ACC112 (cell line): ENCODE results near the gene NOB1.

Source experiments
- H2AFZ ChIP-seq: fragments of 200-600 bp; sonication (generic); one replicate; pipeline ENCODE4 v1.6.0; 2017; ENCODE audit warnings: antibody characterized with exemption, low read length; ENCODE audit not compliant: unreplicated experiment
- H3K27ac ChIP-seq: fragments of 200-600 bp; sonication (generic); 2 replicates; pipeline ENCODE4 v1.5.1; 2014; ENCODE audit warnings: low read depth, mild to moderate bottlenecking, antibody characterized with exemption, low read length, moderate library complexity
- H3K27me3 ChIP-seq: fragments of 200-600 bp; sonication (generic); 2 replicates; pipeline ENCODE4 v1.6.1; 2014; ENCODE audit warnings: mild to moderate bottlenecking, antibody characterized with exemption, low read length, moderate library complexity, mixed read lengths; ENCODE audit not compliant: insufficient read depth
- H3K36me3 ChIP-seq: fragments of 200-600 bp; sonication (generic); 2 replicates; pipeline ENCODE4 v1.6.1; 2016; ENCODE audit warnings: mild to moderate bottlenecking, antibody characterized with exemption, low read length, moderate library complexity, mixed read lengths; ENCODE audit not compliant: insufficient read depth
- H3K4me1 ChIP-seq: fragments of 200-600 bp; sonication (generic); one replicate; pipeline ENCODE4 v1.6.1; 2016; ENCODE audit warnings: low read length, mixed read lengths; ENCODE audit not compliant: insufficient read depth, unreplicated experiment, control insufficient read depth
- H3K4me3 ChIP-seq: fragments of 200-600 bp; sonication (generic); 2 replicates; pipeline ENCODE4 v1.5.1; 2014; ENCODE audit warnings: mild to moderate bottlenecking, low read depth, low read length
- H3K79me2 ChIP-seq: fragments of 200-600 bp; sonication (generic); one replicate; pipeline ENCODE4 v1.6.0; 2016; ENCODE audit warnings: low read length; ENCODE audit not compliant: control insufficient read depth, unreplicated experiment, insufficient read depth

Gene NOB1

GRCh38 chr16:69721441-69721957 is 33.2 kb downstream of the NOB1 start:
- Histone ChIP-seq H2AFZ (no peak overlapping the region), H3K36me3 (peaks cover 30% of the 10 kb centered on the region), H3K27ac (no peak overlapping the region), H3K4me1 (peaks cover 7% of the 10 kb centered on the region), H3K79me2 (peaks cover 72% of the 10 kb centered on the region), H3K4me3 (no peak overlapping the region), H3K27me3 (no peaks in the 10 kb centered on the region)

- no peak overlapping the region for H3K4me3 ChIP-seq
- H2AFZ ChIP-seq: no peak overlapping the region
- H3K4me1 ChIP-seq: peaks cover 7% of the 10 kb centered on the region
- peaks cover 30% of the 10 kb centered on the region for H3K36me3 ChIP-seq
- H3K27ac ChIP-seq: no peak overlapping the region
- peaks cover 70% of the 10 kb centered on the region for H3K79me2 ChIP-seq
- no peaks in the 10 kb centered on the region for H3K27me3 ChIP-seq
These were observed 33.8 kb downstream of the NOB1 start for GRCh38 chr16:69720822-69721430.

DNA sequence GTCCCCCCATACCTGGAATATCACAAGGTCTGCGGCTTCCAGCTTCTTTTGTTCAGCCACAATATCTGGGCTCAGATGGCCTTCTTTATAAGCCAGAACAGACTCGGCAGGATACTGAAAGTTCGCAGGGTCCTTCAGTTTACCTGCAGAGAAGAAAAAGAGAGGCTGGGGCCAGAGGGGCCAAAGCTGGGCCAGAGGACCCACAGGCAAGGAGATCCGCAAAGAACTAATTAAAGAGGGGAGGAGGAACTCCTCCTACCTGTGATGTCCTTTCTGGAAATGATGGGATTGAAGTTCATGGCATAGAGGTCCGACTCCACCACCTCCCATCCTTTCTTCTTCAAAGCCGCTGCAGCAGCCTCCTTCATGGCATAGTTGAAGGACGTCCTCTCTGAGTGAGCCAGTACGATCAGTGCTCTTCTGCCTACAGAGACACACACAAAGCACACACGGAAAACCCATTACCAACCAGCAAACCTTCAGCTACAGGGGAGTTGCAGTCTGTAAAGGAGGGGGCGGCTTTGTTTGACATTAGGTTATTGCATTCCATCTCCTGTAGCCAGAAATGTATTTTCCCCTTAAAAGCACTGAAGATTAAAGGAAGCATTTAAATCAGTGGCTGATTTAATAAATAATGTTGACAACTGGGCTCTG is 36.5 kb downstream of the NOB1 start:
- H3K4me3 ChIP-seq: no peak overlapping the region
- peaks cover 5% of the 10 kb centered on the region for H3K4me1 ChIP-seq
- no peak overlapping the region for H3K27ac ChIP-seq
- H3K27me3 ChIP-seq: no peaks in the 10 kb centered on the region
- peaks cover 40% of the 10 kb centered on the region for H3K36me3 ChIP-seq
- no peak overlapping the region for H2AFZ ChIP-seq
- peaks cover 43% of the 10 kb centered on the region for H3K79me2 ChIP-seq

DNA sequence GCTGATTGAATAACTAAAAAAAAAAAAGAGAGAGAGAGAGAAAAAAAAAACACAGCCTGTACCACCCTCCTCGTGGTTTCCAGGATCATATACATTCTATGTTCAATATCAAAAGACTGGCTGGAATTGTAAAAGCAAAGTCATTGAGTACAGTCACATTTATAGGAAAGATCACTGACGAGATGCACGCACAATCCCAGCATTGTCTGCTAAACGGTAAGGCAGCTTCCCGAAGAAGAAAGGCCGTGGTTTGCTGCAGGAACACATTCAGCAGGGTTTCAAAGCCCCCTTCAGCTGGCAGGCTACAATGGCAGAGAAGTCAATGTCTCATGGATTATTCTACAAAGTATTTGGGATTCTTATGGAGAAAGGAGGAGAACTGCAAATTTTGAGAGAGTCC is 37.7 kb downstream of the NOB1 start:
- no peak overlapping the region for H3K4me3 ChIP-seq
- H3K27me3 ChIP-seq: no peaks in the 10 kb centered on the region

GRCh38 chr16:69712914-69713581 is 41.7 kb downstream of the NOB1 start:
- Histone ChIP-seq H3K27me3 (no peaks in the 10 kb centered on the region), H3K36me3 (peaks cover 39% of the 10 kb centered on the region), H3K79me2 (no peaks in the 10 kb centered on the region), H2AFZ (no peak overlapping the region), H3K27ac (0 out of 2 replicates have a peak overlapping the region, but pooled peaks have one; percentile 15), H3K4me3 (no peak overlapping the region), H3K4me1 (peaks cover 26% of the 10 kb centered on the region)

More for the DNA sequence above, 37.7 kb downstream of the NOB1 start:
- Histone ChIP-seq H3K79me2 (peaks cover 31% of the 10 kb centered on the region), H3K4me1 (peaks cover 17% of the 10 kb centered on the region), H3K36me3 (peaks cover 44% of the 10 kb centered on the region), H2AFZ (no peak overlapping the region), H3K27ac (no peak overlapping the region)

- Histone ChIP-seq H3K27me3 (no peaks in the 10 kb centered on the region), H3K27ac (peak overlapping the region; percentile 50), H3K4me1 (peaks cover 26% of the 10 kb centered on the region), H3K36me3 (peaks cover 34% of the 10 kb centered on the region), H2AFZ (no peak overlapping the region), H3K79me2 (no peaks in the 10 kb centered on the region), H3K4me3 (no peak overlapping the region)
These were observed 42.4 kb downstream of the NOB1 start for GRCh38 chr16:69712277-69712676.

GRCh38 chr16:69711115-69711740 is 43.5 kb downstream of the NOB1 start:
- H3K4me3 ChIP-seq: no peak overlapping the region
- no peak overlapping the region for H2AFZ ChIP-seq
- no peaks in the 10 kb centered on the region for H3K79me2 ChIP-seq
- H3K27me3 ChIP-seq: no peaks in the 10 kb centered on the region
- H3K27ac ChIP-seq: peak overlapping the region; percentile 50
- H3K4me1 ChIP-seq: peaks cover 26% of the 10 kb centered on the region
- peaks cover 29% of the 10 kb centered on the region for H3K36me3 ChIP-seq

- Histone ChIP-seq H3K27me3 (no peaks in the 10 kb centered on the region), H3K36me3 (peaks cover 20% of the 10 kb centered on the region), H3K79me2 (no peaks in the 10 kb centered on the region), H3K27ac (no peak overlapping the region), H3K4me1 (peaks cover 26% of the 10 kb centered on the region), H3K4me3 (no peak overlapping the region), H2AFZ (no peak overlapping the region)
These were observed 45.2 kb downstream of the NOB1 start for GRCh38 chr16:69709456-69710084.

DNA sequence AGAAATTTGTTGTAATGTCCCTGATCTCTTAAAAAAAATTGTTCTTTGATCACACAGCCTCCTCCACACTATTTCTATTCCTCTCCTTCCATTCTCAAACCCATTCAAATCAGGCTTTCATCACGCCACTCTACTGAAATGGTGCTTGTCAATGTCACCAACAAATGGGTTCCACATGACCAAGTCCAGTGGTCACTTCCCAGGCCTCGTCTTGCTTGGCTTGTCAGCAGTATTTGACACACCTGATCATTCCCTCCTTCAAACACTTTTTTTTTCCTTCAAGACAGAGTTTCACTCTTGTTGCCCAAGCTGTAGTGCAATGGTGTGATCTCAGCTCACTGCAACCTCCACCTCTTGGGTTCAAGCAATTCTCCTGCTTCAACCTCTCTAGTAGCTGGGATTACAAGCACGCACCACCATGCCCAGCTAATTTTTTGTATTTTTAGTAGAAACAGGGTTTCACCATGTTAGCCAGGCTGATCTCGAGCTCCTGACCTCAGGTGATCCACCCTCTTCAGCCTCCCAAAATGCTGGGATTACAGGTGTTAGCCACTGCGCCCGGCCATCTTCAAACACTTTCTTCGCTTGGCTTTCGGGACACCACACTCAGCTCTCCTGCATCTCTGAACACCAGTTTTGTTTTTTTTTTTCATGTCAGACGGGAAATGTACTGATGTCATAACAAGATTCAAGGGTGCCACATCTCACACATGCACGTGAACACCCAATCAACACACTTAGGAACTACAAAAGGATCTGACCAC is 46.6 kb downstream of the NOB1 start:
- H3K36me3 ChIP-seq: peaks cover 17% of the 10 kb centered on the region
- H3K27ac ChIP-seq: no peak overlapping the region
- peaks cover 33% of the 10 kb centered on the region for H3K4me1 ChIP-seq
- no peaks in the 10 kb centered on the region for H3K27me3 ChIP-seq
- no peaks in the 10 kb centered on the region for H3K79me2 ChIP-seq
- H3K4me3 ChIP-seq: no peak overlapping the region
- no peak overlapping the region for H2AFZ ChIP-seq

DNA sequence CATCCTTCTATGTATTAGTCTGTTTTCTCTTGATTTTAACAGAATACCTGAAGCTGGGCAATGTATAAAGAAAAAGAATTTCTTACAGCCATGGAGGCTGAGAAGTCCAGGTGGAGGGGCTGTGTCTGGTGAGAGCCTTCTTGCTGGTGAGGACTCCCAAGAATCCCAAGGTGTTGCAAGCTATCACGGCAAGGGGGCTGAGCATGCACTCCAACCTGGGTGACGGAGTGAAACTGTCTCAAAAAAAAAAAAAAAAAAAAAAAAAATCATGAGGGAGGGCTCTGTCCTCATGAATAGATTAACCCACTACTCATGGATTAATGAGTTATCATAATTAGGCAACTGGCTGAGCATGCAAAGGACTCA is 47.8 kb downstream of the NOB1 start:
- Histone ChIP-seq H3K36me3 (peaks cover 14% of the 10 kb centered on the region), H3K27me3 (no peaks in the 10 kb centered on the region), H3K27ac (no peak overlapping the region), H3K79me2 (no peaks in the 10 kb centered on the region), H3K4me1 (peaks cover 27% of the 10 kb centered on the region), H3K4me3 (no peak overlapping the region), H2AFZ (no peak overlapping the region)
